ENCODE results near the gene DMGDH. TPM values are rescaled to one million over a fixed set of nuclear protein-coding genes. Genes with fewer than 3 reads are reported as not detected.

The DMGDH gene
- total RNA-seq, 4 donors from 2014 or later = 0.64 to 3.1 (median 1.7) TPM; not detected in 1

GRCh38 chr5:79011219-79011836, 58.1 kb downstream of the DMGDH start:
- H3K27ac ChIP-seq = no peak overlapping the region
- H3K4me3 ChIP-seq = no peak overlapping the region
- no peaks in the 10 kb centered on the region for H3K9me3 ChIP-seq
- H3K36me3 ChIP-seq = no peaks in the 10 kb centered on the region
- no peaks in the 10 kb centered on the region for H3K27me3 ChIP-seq
- no peaks in the 10 kb centered on the region for H3K4me1 ChIP-seq
- WGBS, 2 donors = 79 to 92% methylated on average over 1 of the region's 1 CpG
- intact Hi-C loops (cut with DNase I) = no loop called here
- TF ChIP-seq POLR2A (IDR thresholded peaks at IDR 0.05) = no peak
- TF ChIP-seq CTCF (IDR thresholded peaks at IDR 0.05) = no peak
- DNase-seq = no peak

- TF ChIP-seq CTCF (IDR thresholded peaks at IDR 0.05) = no peak
- no peak for TF ChIP-seq POLR2A (IDR thresholded peaks at IDR 0.05)
- Histone ChIP-seq H3K9me3 (no peaks in the 10 kb centered on the region), H3K4me1 (no peaks in the 10 kb centered on the region), H3K4me3 (no peak overlapping the region), H3K27ac (no peak overlapping the region), H3K27me3 (no peaks in the 10 kb centered on the region), H3K36me3 (no peaks in the 10 kb centered on the region)
- intact Hi-C loops (cut with DNase I) = no loop called here
- DNase-seq = no peak
- WGBS, 2 donors = 31 to 75% methylated on average over 1 to 3 of the region's 3 CpGs
Observed at GRCh38 chr5:79008362-79008761, 61.1 kb downstream of the DMGDH start.

GRCh38 chr5:79007872-79008271, 61.6 kb downstream of the DMGDH start:
- no peaks in the 10 kb centered on the region for H3K4me1 ChIP-seq
- H3K27me3 ChIP-seq = no peaks in the 10 kb centered on the region
- no peak for DNase-seq
- intact Hi-C loops (cut with DNase I) = no loop called here
- H3K27ac ChIP-seq = no peak overlapping the region
- H3K36me3 ChIP-seq = no peaks in the 10 kb centered on the region
- WGBS, 2 donors = 93 to 98% methylated on average over 3 of the region's 3 CpGs
- no peaks in the 10 kb centered on the region for H3K9me3 ChIP-seq
- no peak for TF ChIP-seq CTCF (IDR thresholded peaks at IDR 0.05)
- TF ChIP-seq POLR2A (IDR thresholded peaks at IDR 0.05) = no peak
- no peak overlapping the region for H3K4me3 ChIP-seq

GRCh38 chr5:79005936-79006631, 63.4 kb downstream of the DMGDH start:
- intact Hi-C loops (cut with DNase I) = no loop called here
- H3K4me1 ChIP-seq = no peaks in the 10 kb centered on the region
- no peak overlapping the region for H3K4me3 ChIP-seq
- H3K27me3 ChIP-seq = no peaks in the 10 kb centered on the region
- no peaks in the 10 kb centered on the region for H3K36me3 ChIP-seq
- WGBS, 2 donors = 76 to 85% methylated on average over 6 of the region's 6 CpGs
- H3K9me3 ChIP-seq = no peaks in the 10 kb centered on the region
- DNase-seq = no peak
- H3K27ac ChIP-seq = no peak overlapping the region
- TF ChIP-seq POLR2A (IDR thresholded peaks at IDR 0.05) = no peak
- no peak for TF ChIP-seq CTCF (IDR thresholded peaks at IDR 0.05)

GRCh38 chr5:79005151-79005550, 64.3 kb downstream of the DMGDH start:
- 55 to 67% methylated on average over 4 of the region's 4 CpGs for WGBS, 2 donors
- no peak for DNase-seq

More at GRCh38 chr5:79005151-79005550, 64.3 kb downstream of the DMGDH start:
- Histone ChIP-seq H3K27ac (no peak overlapping the region), H3K4me3 (no peak overlapping the region), H3K36me3 (no peaks in the 10 kb centered on the region), H3K9me3 (no peaks in the 10 kb centered on the region), H3K27me3 (no peaks in the 10 kb centered on the region), H3K4me1 (no peaks in the 10 kb centered on the region)
- intact Hi-C loops (cut with DNase I) = no loop called here
- TF ChIP-seq POLR2A (IDR thresholded peaks at IDR 0.05) = no peak
- TF ChIP-seq CTCF (IDR thresholded peaks at IDR 0.05) = no peak
